Erythroblast (primary cell): Measurements from ENCODE around the gene ATP6V1G2.

Experiments used
- GATA1 ChIP-seq: IDR thresholded peaks from 2 replicates; pipeline ENCODE4 v1.6.1; 2011; ENCODE audit warnings: low read depth, mild to moderate bottlenecking, control low read depth, low read length, moderate library complexity
- POLR2A ChIP-seq: IDR thresholded peaks from 2 replicates; pipeline ENCODE4 v1.6.1; 2011; ENCODE audit warnings: mild to moderate bottlenecking, low read length

DNA sequence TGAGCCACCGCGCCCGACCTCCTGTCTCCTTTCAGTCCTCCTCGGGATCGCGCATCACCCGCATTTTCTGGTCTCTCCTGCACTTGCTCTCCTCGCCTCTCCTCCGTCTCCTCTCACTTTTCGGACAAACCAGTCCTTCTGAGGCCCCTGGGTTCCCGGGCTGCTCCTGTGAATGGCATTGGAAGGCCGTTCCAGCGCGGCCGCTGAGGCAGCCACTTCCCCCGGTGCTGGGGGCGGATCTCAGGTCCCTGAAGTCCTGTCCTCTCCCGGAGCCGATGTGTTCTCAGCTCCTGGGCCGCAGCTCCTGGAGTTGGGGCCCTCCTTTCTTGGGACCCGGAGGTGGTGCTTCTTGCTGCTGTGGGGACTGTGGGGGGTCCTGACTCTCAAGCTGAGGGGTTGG, 47.7 kb downstream of the ATP6V1G2 start:
- TF ChIP-seq POLR2A (no peak), GATA1 (no peak)
